ENCODE results near the gene RANBP3L.
"Not testable (repeated sequence)": the region's sequence is repeated elsewhere in the genome, so short reads cannot be mapped to it uniquely, and the experiment has no call there.

The RANBP3L gene

GRCh38 chr5:36334315-36334714 is 32.6 kb upstream of the RANBP3L start:
- Histone ChIP-seq H3K9ac (ENCODE audit: low read length) (no peak overlapping the region), H3K4me2 (ENCODE audit: low read length) (no peak overlapping the region), H2BK5ac (ENCODE audit: low read length) (no peak overlapping the region), H3K56ac (ENCODE audit: low read length) (no peak overlapping the region), H3K4me3 (ENCODE audit: low read length) (no peak overlapping the region), H2BK120ac (ENCODE audit: low read depth, low read length) (no peak overlapping the region), H3K4ac (ENCODE audit: low read depth, low read length) (no peak overlapping the region), H3K18ac (ENCODE audit: low read length) (no peak overlapping the region), H3K79me1 (ENCODE audit: low read length) (no peaks in the 10 kb centered on the region), H3K27ac (ENCODE audit: low read depth, low read length) (no peak overlapping the region), H2AK5ac (ENCODE audit: low read length) (no peak overlapping the region), H2BK15ac (replicated peaks; ENCODE audit: low read depth) (no peak overlapping the region), H3K4me1 (ENCODE audit: control insufficient read depth, low read depth, low read length) (no peaks in the 10 kb centered on the region), H3K27me3 (ENCODE audit: insufficient read depth, low read length, poor library complexity) (no peaks in the 10 kb centered on the region), H4K8ac (ENCODE audit: low read depth, low read length) (no peak overlapping the region), H4K5ac (ENCODE audit: low read length) (no peak overlapping the region), H3K23ac (ENCODE audit: low read length) (no peak overlapping the region), H3K79me2 (ENCODE audit: control insufficient read depth, insufficient read depth, low read length) (no peaks in the 10 kb centered on the region), H3K36me3 (ENCODE audit: control insufficient read depth, insufficient read depth, low read length) (no peaks in the 10 kb centered on the region)
- no peak for DNase-seq
- no CpG with 5 or more reads among the region's 5 CpGs for WGBS (ENCODE audit: extremely low coverage, insufficient coverage, low lambda C conversion rate)

- H3K36me3 ChIP-seq (ENCODE audit: control insufficient read depth, insufficient read depth, low read length); H3K27me3 ChIP-seq (ENCODE audit: insufficient read depth, low read length, poor library complexity); H3K4me1 ChIP-seq (ENCODE audit: control insufficient read depth, low read depth, low read length); H3K4ac ChIP-seq (ENCODE audit: low read depth, low read length); H3K4me3 ChIP-seq (ENCODE audit: low read length); H3K23ac ChIP-seq (ENCODE audit: low read length); H3K9ac ChIP-seq (ENCODE audit: low read length); H3K56ac ChIP-seq (ENCODE audit: low read length); H3K27ac ChIP-seq (ENCODE audit: low read depth, low read length); DNase-seq; H2BK15ac ChIP-seq (replicated peaks; ENCODE audit: low read depth); H3K79me1 ChIP-seq (ENCODE audit: low read length); H3K4me2 ChIP-seq (ENCODE audit: low read length); H4K5ac ChIP-seq (ENCODE audit: low read length); H2AK5ac ChIP-seq (ENCODE audit: low read length); H4K8ac ChIP-seq (ENCODE audit: low read depth, low read length); H2BK120ac ChIP-seq (ENCODE audit: low read depth, low read length); H2BK5ac ChIP-seq (ENCODE audit: low read length); H3K79me2 ChIP-seq (ENCODE audit: control insufficient read depth, insufficient read depth, low read length); H3K18ac ChIP-seq (ENCODE audit: low read length): not testable (repeated sequence)
- WGBS (ENCODE audit: extremely low coverage, insufficient coverage, low lambda C conversion rate) = no CpG with 5 or more reads among the region's 13 CpGs
Measured at GRCh38 chr5:36332720-36333119, 31.0 kb upstream of the RANBP3L start.

DNA sequence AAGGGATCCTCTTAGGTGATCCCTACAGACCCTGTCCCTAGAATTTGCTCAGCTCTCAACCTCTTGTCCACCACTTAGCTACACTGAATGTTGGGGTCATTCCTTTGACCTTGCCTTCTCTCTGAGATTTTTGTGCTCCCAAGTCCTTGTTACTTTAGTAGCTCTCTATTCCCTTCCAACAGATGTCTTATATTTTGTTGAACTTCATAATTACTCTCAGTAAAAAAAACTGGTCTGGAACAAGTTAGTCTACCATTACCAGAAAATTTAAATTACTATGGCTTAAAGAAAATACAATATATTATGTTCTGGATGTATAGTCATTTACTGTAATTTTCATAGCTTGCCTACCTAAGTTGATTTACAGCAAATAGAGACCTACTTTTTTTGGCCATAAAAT is 23.5 kb upstream of the RANBP3L start:
- no peak for DNase-seq
- H3K79me1 ChIP-seq (ENCODE audit: low read length) = no peaks in the 10 kb centered on the region
- no peak overlapping the region for H2BK120ac ChIP-seq (ENCODE audit: low read depth, low read length)
- no peaks in the 10 kb centered on the region for H3K36me3 ChIP-seq (ENCODE audit: control insufficient read depth, insufficient read depth, low read length)
- no peak overlapping the region for H4K5ac ChIP-seq (ENCODE audit: low read length)
- H3K4me2 ChIP-seq (ENCODE audit: low read length) = no peak overlapping the region
- H4K8ac ChIP-seq (ENCODE audit: low read depth, low read length) = no peak overlapping the region
- H3K56ac ChIP-seq (ENCODE audit: low read length) = no peak overlapping the region
- H3K23ac ChIP-seq (ENCODE audit: low read length) = no peak overlapping the region
- H2BK15ac ChIP-seq (replicated peaks; ENCODE audit: low read depth) = no peak overlapping the region
- no peak overlapping the region for H2AK5ac ChIP-seq (ENCODE audit: low read length)
- H3K4me3 ChIP-seq (ENCODE audit: low read length) = no peak overlapping the region
- no peak overlapping the region for H3K18ac ChIP-seq (ENCODE audit: low read length)
- H2BK5ac ChIP-seq (ENCODE audit: low read length) = no peak overlapping the region
- H3K27me3 ChIP-seq (ENCODE audit: insufficient read depth, low read length, poor library complexity) = no peaks in the 10 kb centered on the region
- no peak overlapping the region for H3K27ac ChIP-seq (ENCODE audit: low read depth, low read length)
- no peaks in the 10 kb centered on the region for H3K79me2 ChIP-seq (ENCODE audit: control insufficient read depth, insufficient read depth, low read length)
- no peaks in the 10 kb centered on the region for H3K4me1 ChIP-seq (ENCODE audit: control insufficient read depth, low read depth, low read length)
- H3K4ac ChIP-seq (ENCODE audit: low read depth, low read length) = no peak overlapping the region
- no peak overlapping the region for H3K9ac ChIP-seq (ENCODE audit: low read length)

- H3K79me2 ChIP-seq (ENCODE audit: control insufficient read depth, insufficient read depth, low read length) = no peaks in the 10 kb centered on the region
- no CpG with 5 or more reads among the region's 6 CpGs for WGBS (ENCODE audit: extremely low coverage, insufficient coverage, low lambda C conversion rate)
- no peak overlapping the region for H3K4me3 ChIP-seq (ENCODE audit: low read length)
- no peak overlapping the region for H3K9ac ChIP-seq (ENCODE audit: low read length)
- H3K23ac ChIP-seq (ENCODE audit: low read length) = no peak overlapping the region
- no peak overlapping the region for H4K5ac ChIP-seq (ENCODE audit: low read length)
- no peak overlapping the region for H2BK5ac ChIP-seq (ENCODE audit: low read length)
- H3K27me3 ChIP-seq (ENCODE audit: insufficient read depth, low read length, poor library complexity) = no peaks in the 10 kb centered on the region
- no peak overlapping the region for H2BK15ac ChIP-seq (replicated peaks; ENCODE audit: low read depth)
- H3K27ac ChIP-seq (ENCODE audit: low read depth, low read length) = no peak overlapping the region
- no peak overlapping the region for H2BK120ac ChIP-seq (ENCODE audit: low read depth, low read length)
- no peaks in the 10 kb centered on the region for H3K79me1 ChIP-seq (ENCODE audit: low read length)
- no peak overlapping the region for H4K8ac ChIP-seq (ENCODE audit: low read depth, low read length)
- no peak overlapping the region for H3K4ac ChIP-seq (ENCODE audit: low read depth, low read length)
- H3K36me3 ChIP-seq (ENCODE audit: control insufficient read depth, insufficient read depth, low read length) = no peaks in the 10 kb centered on the region
- no peak overlapping the region for H3K18ac ChIP-seq (ENCODE audit: low read length)
- no peak overlapping the region for H3K56ac ChIP-seq (ENCODE audit: low read length)
- H3K4me1 ChIP-seq (ENCODE audit: control insufficient read depth, low read depth, low read length) = no peaks in the 10 kb centered on the region
- no peak overlapping the region for H3K4me2 ChIP-seq (ENCODE audit: low read length)
- no peak overlapping the region for H2AK5ac ChIP-seq (ENCODE audit: low read length)
- DNase-seq = no peak
Measured at GRCh38 chr5:36323926-36324781, 22.5 kb upstream of the RANBP3L start.

DNA sequence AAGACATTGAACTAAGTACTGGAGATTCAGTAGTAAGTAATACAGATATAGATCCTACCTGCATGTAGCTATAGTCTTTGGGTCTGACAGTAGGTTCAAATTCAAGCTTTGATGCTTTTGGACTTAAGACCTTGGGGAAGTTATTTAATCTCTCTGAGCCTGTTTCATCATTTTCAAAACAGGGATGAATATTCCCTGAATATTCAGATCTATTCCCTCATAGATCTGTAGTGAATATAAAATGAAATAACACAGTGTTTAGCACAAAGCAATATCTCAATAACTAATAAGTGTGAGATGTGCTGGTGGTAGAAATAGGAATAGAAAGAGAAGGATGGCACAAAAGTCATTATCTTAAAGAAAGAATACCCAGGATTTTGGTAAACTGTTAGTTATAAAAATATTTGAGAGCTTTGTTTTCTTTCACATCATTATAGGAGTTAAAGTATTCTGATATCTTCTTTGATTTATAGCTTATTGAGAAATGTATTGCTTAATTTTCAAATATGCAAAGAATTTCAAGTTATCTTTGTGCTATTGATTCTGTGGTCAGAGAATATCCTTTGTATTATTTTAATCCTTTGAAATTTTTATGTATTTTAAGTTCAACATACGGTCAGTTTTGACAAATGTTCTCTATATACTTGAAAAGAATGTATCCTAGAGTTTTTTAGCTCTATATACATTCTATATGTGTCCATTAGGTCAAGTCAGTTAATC is 11.4 kb upstream of the RANBP3L start:
- WGBS (ENCODE audit: extremely low coverage, insufficient coverage, low lambda C conversion rate) = no CpG with 5 or more reads among the region's 1 CpG
- Histone ChIP-seq H4K8ac (ENCODE audit: low read depth, low read length) (no peak overlapping the region), H3K79me1 (ENCODE audit: low read length) (no peaks in the 10 kb centered on the region), H3K36me3 (ENCODE audit: control insufficient read depth, insufficient read depth, low read length) (no peaks in the 10 kb centered on the region), H2AK5ac (ENCODE audit: low read length) (no peak overlapping the region), H3K4me3 (ENCODE audit: low read length) (no peak overlapping the region), H3K18ac (ENCODE audit: low read length) (no peak overlapping the region), H3K27me3 (ENCODE audit: insufficient read depth, low read length, poor library complexity) (no peaks in the 10 kb centered on the region), H2BK5ac (ENCODE audit: low read length) (no peak overlapping the region), H3K79me2 (ENCODE audit: control insufficient read depth, insufficient read depth, low read length) (no peaks in the 10 kb centered on the region), H3K4me1 (ENCODE audit: control insufficient read depth, low read depth, low read length) (no peaks in the 10 kb centered on the region), H3K9ac (ENCODE audit: low read length) (no peak overlapping the region), H3K23ac (ENCODE audit: low read length) (no peak overlapping the region), H4K5ac (ENCODE audit: low read length) (no peak overlapping the region), H3K4ac (ENCODE audit: low read depth, low read length) (no peak overlapping the region), H3K27ac (ENCODE audit: low read depth, low read length) (no peak overlapping the region), H3K4me2 (ENCODE audit: low read length) (no peak overlapping the region), H2BK120ac (ENCODE audit: low read depth, low read length) (no peak overlapping the region), H3K56ac (ENCODE audit: low read length) (no peak overlapping the region), H2BK15ac (replicated peaks; ENCODE audit: low read depth) (no peak overlapping the region)
- DNase-seq = no peak
